ENCODE measurements around the gene TMEM126B.
"Not testable (repeated sequence)": the region's sequence is repeated elsewhere in the genome, so short reads cannot be mapped to it uniquely, and the experiment has no call there.

Gene TMEM126B

GRCh38 chr11:85627998-85628770 lies at the start of gene TMEM126B:
Gene TMEM126B, plus strand, starts transcription at chr11:85628593. Its CDS starts 15 bp downstream, at chr11:85628608.
- peak; percentile 91 to 93 for DNase-seq (ENCODE audit: low read depth in 2 of 2)

GRCh38 chr11:85582111-85582510 lies 46.3 kb upstream of the TMEM126B start:
- DNase-seq (ENCODE audit: low read depth in 2 of 2), result no peak

- no peak for DNase-seq (ENCODE audit: low read depth in 2 of 2)
Observed at GRCh38 chr11:85589373-85589772, 39.0 kb upstream of the TMEM126B start.

- no peak for DNase-seq (ENCODE audit: low read depth in 2 of 2)
Observed at GRCh38 chr11:85590848-85591483, 37.4 kb upstream of the TMEM126B start.

GRCh38 chr11:85595285-85595884 lies 33.0 kb upstream of the TMEM126B start:
- DNase-seq (ENCODE audit: low read depth in 2 of 2), result no peak

- DNase-seq (ENCODE audit: low read depth in 2 of 2), result no peak
Observed at GRCh38 chr11:85596886-85597285, 31.5 kb upstream of the TMEM126B start.

GRCh38 chr11:85599083-85599482 lies 29.3 kb upstream of the TMEM126B start:
- no peak for DNase-seq (ENCODE audit: low read depth in 2 of 2)

GRCh38 chr11:85602526-85603213 lies 25.7 kb upstream of the TMEM126B start:
- DNase-seq (ENCODE audit: low read depth in 2 of 2), result no peak

GRCh38 chr11:85603220-85603619 lies 25.2 kb upstream of the TMEM126B start:
- no peak for DNase-seq (ENCODE audit: low read depth in 2 of 2)

GRCh38 chr11:85606237-85606636 lies 22.2 kb upstream of the TMEM126B start:
- not testable (repeated sequence) for DNase-seq (ENCODE audit: low read depth in 2 of 2)

- DNase-seq (ENCODE audit: low read depth in 2 of 2), result not testable (repeated sequence)
Observed at GRCh38 chr11:85608621-85609020, 19.8 kb upstream of the TMEM126B start.

GRCh38 chr11:85609286-85609685 lies 19.1 kb upstream of the TMEM126B start:
- not testable (repeated sequence) for DNase-seq (ENCODE audit: low read depth in 2 of 2)

- not testable (repeated sequence) for DNase-seq (ENCODE audit: low read depth in 2 of 2)
Observed at GRCh38 chr11:85611643-85612042, 16.8 kb upstream of the TMEM126B start.

- no peak for DNase-seq (ENCODE audit: low read depth in 2 of 2)
Observed at GRCh38 chr11:85619499-85619898, 8.9 kb upstream of the TMEM126B start.

GRCh38 chr11:85620256-85620655 lies 8.1 kb upstream of the TMEM126B start:
- no peak for DNase-seq (ENCODE audit: low read depth in 2 of 2)

- no peak for DNase-seq (ENCODE audit: low read depth in 2 of 2)
Observed at GRCh38 chr11:85626496-85626895, 1.9 kb upstream of the TMEM126B start.

- no peak for DNase-seq (ENCODE audit: low read depth in 2 of 2)
Observed at GRCh38 chr11:85627332-85627997, 928 bp upstream of the TMEM126B start, which contains the start of gene DLG2. Gene DLG2, minus strand, starts transcription at chr11:85627344.

GRCh38 chr11:85628771-85629341 lies 463 bp downstream of the TMEM126B start:
- DNase-seq (ENCODE audit: low read depth in 2 of 2), result peak in 1 of 2 donors; percentile 19

GRCh38 chr11:85634747-85635146 lies 6.4 kb downstream of the TMEM126B start:
- no peak for DNase-seq (ENCODE audit: low read depth in 2 of 2)

GRCh38 chr11:85643191-85643614 lies 14.8 kb downstream of the TMEM126B start:
- DNase-seq (ENCODE audit: low read depth in 2 of 2), result no peak

- DNase-seq (ENCODE audit: low read depth in 2 of 2), result no peak
Observed at GRCh38 chr11:85647078-85647477, 18.7 kb downstream of the TMEM126B start.

Data from activated CD8-positive, alpha-beta memory T cell treated with anti-CD3 and anti-CD28 coated beads for 4 hours (primary cell).